Activated CD8-positive, alpha-beta memory T cell treated with anti-CD3 and anti-CD28 coated beads, Interleukin-2, amount 50 U/mL, for 24 hours (primary cell): ENCODE measurements around the gene ACTR3C.
"Not testable (repeated sequence)": the region's sequence is repeated elsewhere in the genome, so short reads cannot be mapped to it uniquely, and the experiment has no call there.

Source experiments
- DNase-seq: peaks from one replicate; pipeline ENCODE4 v3.0.0-alpha.2; 2020; ENCODE audit errors: extremely low read depth

Gene ACTR3C

DNA sequence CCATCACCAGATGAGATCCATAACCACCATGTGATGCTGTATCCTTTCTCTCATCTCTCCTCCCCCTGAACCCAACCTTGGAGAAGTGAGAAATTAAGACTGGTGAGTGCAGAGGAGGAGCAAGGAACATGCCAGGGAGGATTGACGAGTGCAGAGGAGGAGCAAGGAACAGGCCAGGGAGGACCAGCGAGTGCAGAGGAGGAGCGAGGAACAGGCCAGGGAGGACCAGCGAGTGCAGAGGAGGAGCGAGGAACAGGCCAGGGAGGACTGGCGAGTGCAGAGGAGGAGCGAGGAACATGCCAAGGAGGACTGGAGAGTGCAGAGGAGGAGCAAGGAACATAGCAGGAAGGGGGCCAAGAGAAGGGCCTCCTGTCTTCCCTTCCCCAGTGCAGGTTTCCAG lies 118.8 kb downstream of the ACTR3C start:
- not testable (repeated sequence) for DNase-seq

DNA sequence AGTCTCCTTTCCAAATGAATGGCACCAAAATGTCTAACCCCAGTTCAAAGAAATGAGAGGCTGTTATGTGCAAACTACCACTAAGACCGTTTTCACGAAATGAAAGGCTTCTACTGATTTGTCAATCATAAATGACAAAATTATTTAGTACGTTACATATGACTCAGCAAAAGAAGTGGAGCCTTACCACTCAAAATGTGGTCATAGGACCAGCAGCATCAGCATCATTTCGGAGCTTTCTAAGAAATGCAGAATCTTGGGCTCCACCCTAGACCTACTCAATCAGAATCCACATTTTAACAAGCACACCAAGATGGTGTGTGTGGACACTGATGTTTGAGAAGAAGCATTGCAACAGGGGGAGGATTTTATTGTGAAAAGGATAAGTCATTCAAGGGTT lies 120.5 kb downstream of the ACTR3C start:
- not testable (repeated sequence) for DNase-seq
